ENCODE measurements around the gene FAM184A. TPM values are rescaled to one million over a fixed set of nuclear protein-coding genes. Genes with fewer than 3 reads are reported as not detected.
"Not testable (repeated sequence)": the region's sequence is repeated elsewhere in the genome, so short reads cannot be mapped to it uniquely, and the experiment has no call there.

Gene FAM184A
- polyA plus RNA-seq, 2 of the 4 experiments (the other 2 are of a cell fraction), result 0.06 TPM; not detected in 1

- no peak for TF ChIP-seq NPAS2 (CRISPR knock-in tag; IDR thresholded peaks at IDR 0.05; ENCODE audit: borderline replicate concordance)
Measured at GRCh38 chr6:119119989-119120388, 41.5 kb upstream of the FAM184A start (continued).

- POLR2A ChIA-PET; H3K27ac ChIP-seq; ATAC-seq; H3K4me1 ChIP-seq; H3K4me2 ChIP-seq; H3K4me3 ChIP-seq; H3K9me3 ChIP-seq; FAIRE-seq; DNase-seq (ENCODE audit: low read depth in 1 of 2, low spot score in 1 of 2): not testable (repeated sequence)
- CTCF ChIA-PET, result interaction anchor here (2.1 kb wide), 1 partner anchor 10 kb away, joined by 4 read pairs; no protein-coding TSS in a partner anchor
- 62% methylated on average over 13 of the region's 13 CpGs for WGBS (ENCODE audit: missing lambda C conversion rate)
Measured at GRCh38 chr6:119119062-119119461, 40.6 kb upstream of the FAM184A start.

GRCh38 chr6:119116712-119117281 is 38.3 kb upstream of the FAM184A start:
- Histone ChIP-seq H3K4me2 (no peak overlapping the region), H3K9me3 (no peaks in the 10 kb centered on the region), H3K4me1 (no peaks in the 10 kb centered on the region), H3K27ac (no peak overlapping the region), H3K4me3 (no peak overlapping the region)
- FAIRE-seq (no peak), DNase-seq (ENCODE audit: low read depth in 1 of 2, low spot score in 1 of 2) (no peak), ATAC-seq (no peak)
- TF ChIP-seq MAZ (IDR thresholded peaks at IDR 0.05; ENCODE audit: borderline replicate concordance, low read depth, low read length) (no peak), MAFK (IDR thresholded peaks at IDR 0.05; ENCODE audit: partially characterized antibody) (no peak), CHD2 (IDR thresholded peaks at IDR 0.05; ENCODE audit: low read length, partially characterized antibody) (no peak), FOXS1 (CRISPR knock-in tag; IDR thresholded peaks at IDR 0.05) (no peak), MYC (IDR thresholded peaks at IDR 0.05; ENCODE audit: borderline replicate concordance, low read length) (no peak), NR3C1 (IDR thresholded peaks at IDR 0.05) (no peak), BHLHE40 (IDR thresholded peaks at IDR 0.05; ENCODE audit: low read depth, low read length) (no peak), CTCF (IDR thresholded peaks at IDR 0.05) (no peak), BCL3 (IDR thresholded peaks at IDR 0.05) (no peak), ELK1 (IDR thresholded peaks at IDR 0.05; ENCODE audit: low read depth, low read length) (no peak), NFE2L2 (conservative IDR thresholded peaks at IDR 0.05; ENCODE audit: low read length) (no peak), EHMT2 (IDR thresholded peaks at IDR 0.05; ENCODE audit: low read depth) (no peak), HDAC2 (IDR thresholded peaks at IDR 0.05) (no peak), ESRRA (IDR thresholded peaks at IDR 0.05; ENCODE audit: borderline replicate concordance, low read length) (no peak), KDM1A (IDR thresholded peaks at IDR 0.05; ENCODE audit: low read depth) (no peak), E2F6 (IDR thresholded peaks at IDR 0.05; ENCODE audit: borderline replicate concordance, low read depth) (no peak), REST (IDR thresholded peaks at IDR 0.05) (no peak), EHF (CRISPR knock-in tag; IDR thresholded peaks at IDR 0.05) (no peak), CEBPB (IDR thresholded peaks at IDR 0.05) (no peak), MAX (IDR thresholded peaks at IDR 0.05) (no peak)
- ChIA-PET CTCF (no interaction called here), POLR2A (no interaction called here)
- 0% methylated on average over 3 of the region's 3 CpGs for WGBS (ENCODE audit: missing lambda C conversion rate)

Measured in A549 (cell line).